Neuron (in vitro differentiated cells): Measurements from ENCODE around the gene TFAP2E.

ENCODE experiments used
- H2AFZ ChIP-seq: one replicate; pipeline ENCODE4 v1.6.1; 2013; ENCODE audit warnings: low read depth, mild to moderate bottlenecking, inconsistent platforms, low read length, moderate library complexity
- H3K27me3 ChIP-seq: one replicate; pipeline ENCODE4 v1.6.1; 2013; ENCODE audit warnings: low read length; ENCODE audit not compliant: insufficient read depth
- H3K36me3 ChIP-seq: one replicate; pipeline ENCODE4 v1.6.1; 2013; ENCODE audit warnings: low read length; ENCODE audit not compliant: insufficient read depth
- H3K4me1 ChIP-seq: one replicate; pipeline ENCODE4 v1.6.1; 2013; ENCODE audit warnings: low read length; ENCODE audit not compliant: insufficient read depth
- H3K4me3 ChIP-seq: 2 replicates; pipeline ENCODE4 v1.5.1; 2013; ENCODE audit warnings: mild to moderate bottlenecking, low read length, moderate library complexity
- H3K9me3 ChIP-seq: one replicate; pipeline ENCODE4 v1.6.1; 2013; ENCODE audit warnings: low read length

TFAP2E gene

DNA sequence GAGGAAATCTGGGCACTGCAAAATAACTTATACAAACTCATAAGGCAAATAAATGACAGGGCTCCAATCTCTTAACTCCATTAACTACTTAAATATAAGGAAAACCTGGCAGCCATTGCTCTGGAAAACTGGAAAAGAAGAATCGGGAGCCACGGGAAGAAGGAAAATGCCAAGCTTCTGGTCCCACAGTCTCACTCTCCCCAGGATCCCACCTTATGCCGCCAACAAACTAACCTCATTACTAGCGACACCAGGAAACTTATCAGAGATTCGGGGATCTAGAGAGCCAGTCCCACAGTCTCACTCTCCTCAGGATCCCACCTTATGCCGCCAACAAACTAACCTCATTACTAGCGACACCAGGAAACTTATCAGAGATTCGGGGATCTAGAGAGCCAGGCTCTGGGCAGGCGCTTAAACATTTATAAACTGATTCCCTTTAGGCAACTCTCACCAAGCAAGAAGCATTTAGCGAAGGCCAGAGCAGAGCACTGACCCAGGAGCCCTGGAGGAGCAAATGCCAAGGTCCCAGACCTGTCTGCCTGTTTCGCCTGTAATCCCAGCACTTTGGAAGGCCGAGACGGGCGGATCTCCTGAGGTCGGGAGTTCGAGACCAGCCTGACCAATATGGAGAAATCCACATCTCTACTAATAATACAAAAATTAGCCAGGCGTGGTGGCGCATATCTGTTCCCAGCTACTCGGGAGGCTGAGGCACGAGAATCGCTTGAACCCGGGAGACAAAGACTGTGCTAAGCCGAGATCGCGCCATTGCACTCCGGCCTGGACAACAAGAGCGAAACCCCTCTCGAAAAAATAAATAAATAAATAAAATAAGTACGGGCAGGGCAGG is 67.5 kb downstream of the TFAP2E start:
- Histone ChIP-seq H3K36me3 (peaks cover 24% of the 10 kb centered on the region), H3K4me1 (peaks cover 23% of the 10 kb centered on the region), H2AFZ (no peak overlapping the region), H3K4me3 (peak overlapping the region; percentile 100), H3K27me3 (peaks cover 9% of the 10 kb centered on the region), H3K9me3 (no peaks in the 10 kb centered on the region)

DNA sequence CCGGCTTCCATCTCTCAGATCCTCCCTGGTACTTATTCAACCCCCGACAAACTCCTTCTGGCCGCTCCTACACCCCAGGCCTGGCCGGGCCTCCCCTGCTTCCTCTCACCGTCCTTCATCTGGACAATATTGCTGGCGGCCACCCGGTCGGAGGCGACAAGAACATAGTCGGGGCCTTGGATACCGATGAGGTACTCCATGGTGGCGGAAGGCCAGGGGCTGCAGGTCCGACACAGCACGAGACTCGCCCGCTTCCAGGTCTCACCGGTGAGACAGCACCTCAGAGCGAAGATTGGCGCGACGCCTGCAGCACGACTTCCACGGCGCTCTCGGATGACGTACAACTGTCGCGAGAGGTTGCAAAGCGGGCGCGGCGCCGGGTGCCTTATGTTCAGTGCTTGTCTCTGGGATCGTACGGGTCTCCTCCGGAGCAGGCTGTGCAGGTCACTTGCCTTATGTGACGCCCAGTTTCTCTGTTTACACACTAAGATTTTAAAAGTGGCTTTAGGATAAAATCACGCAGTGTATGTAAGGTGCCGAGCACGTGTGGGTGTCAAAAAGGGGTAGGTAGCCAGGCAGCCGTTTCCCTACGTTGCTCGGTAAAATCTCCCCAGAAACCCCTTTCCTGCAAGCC is 68.2 kb downstream of the TFAP2E start, which contains the start of gene PSMB2:
Gene PSMB2 (minus strand): TSS at position 294 of the 634 bp plus-strand sequence. CDS start 94 bp downstream, at position 200.
- Histone ChIP-seq H2AFZ (peak within 1 kb of the TSS; percentile 77), H3K36me3 (peaks cover 17% of the 10 kb centered on the region), H3K27me3 (peaks cover 14% of the 10 kb centered on the region), H3K9me3 (no peaks in the 10 kb centered on the region), H3K4me3 (peak within 1 kb of the TSS; percentile 100), H3K4me1 (peaks cover 23% of the 10 kb centered on the region)

GRCh38 chr1:35642471-35642955 is 69.4 kb downstream of the TFAP2E start:
- Histone ChIP-seq H3K4me3 (peak overlapping the region; percentile 100), H2AFZ (no peak overlapping the region), H3K27me3 (peaks cover 18% of the 10 kb centered on the region), H3K4me1 (peaks cover 20% of the 10 kb centered on the region), H3K9me3 (no peaks in the 10 kb centered on the region), H3K36me3 (peaks cover 7% of the 10 kb centered on the region)

DNA sequence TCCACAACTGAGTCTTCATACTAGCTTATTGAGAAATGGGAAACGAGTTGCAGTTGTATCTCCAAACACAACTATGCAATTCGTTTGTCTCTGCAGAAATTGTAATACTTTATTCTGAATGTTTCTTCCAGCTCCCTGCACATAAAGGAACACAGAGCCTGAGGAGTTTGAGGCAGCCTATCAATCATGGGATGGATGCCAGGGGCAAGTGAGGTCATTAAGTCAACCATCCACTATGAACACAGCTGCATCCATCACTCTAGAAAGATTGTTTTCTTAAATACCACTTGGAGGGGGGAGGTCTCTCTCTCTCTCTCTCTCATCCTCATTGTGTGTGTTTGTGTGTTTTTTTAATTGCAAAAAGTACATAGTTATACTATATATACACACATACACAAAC is 71.1 kb downstream of the TFAP2E start:
- Histone ChIP-seq H3K27me3 (peaks cover 18% of the 10 kb centered on the region), H3K36me3 (no peaks in the 10 kb centered on the region), H3K4me1 (peaks cover 14% of the 10 kb centered on the region), H2AFZ (no peak overlapping the region), H3K4me3 (no peak overlapping the region), H3K9me3 (no peaks in the 10 kb centered on the region)
